ENCODE results near the gene NADK. TPM values are rescaled to one million over a fixed set of nuclear protein-coding genes. Genes with fewer than 3 reads are reported as not detected.

Gene NADK
- total RNA-seq, 1 experiment from 2014 or later, result 92.2 TPM

- no peaks in the 10 kb centered on the region for H3K4me1 Mint-ChIP-seq (ENCODE audit: low read depth, unreplicated experiment)
- H3K27me3 Mint-ChIP-seq (ENCODE audit: unreplicated experiment), result no peaks in the 10 kb centered on the region
- BruUV-seq (replicated peaks), result no TSS peak
- CTCF ChIA-PET, result no interaction called here
- H3K9me3 Mint-ChIP-seq (ENCODE audit: low read depth, unreplicated experiment), result no peaks in the 10 kb centered on the region
- no peak for DNase-seq
- no peak for TF ChIP-seq CTCF (IDR thresholded peaks at IDR 0.05; ENCODE audit: unreplicated experiment)
- no peak overlapping the region for H3K27ac Mint-ChIP-seq (ENCODE audit: unreplicated experiment)
- peaks cover 55% of the 10 kb centered on the region for H3K36me3 Mint-ChIP-seq (ENCODE audit: insufficient read depth, unreplicated experiment)
- intact Hi-C loops (cut with micrococcal nuclease; ENCODE audit: unreplicated experiment), result no loop called here
- no peak overlapping the region for H3K4me3 Mint-ChIP-seq (ENCODE audit: low read depth, unreplicated experiment)
Observed at GRCh38 chr1:1794999-1795398, 16.7 kb upstream of the NADK start.

DNA sequence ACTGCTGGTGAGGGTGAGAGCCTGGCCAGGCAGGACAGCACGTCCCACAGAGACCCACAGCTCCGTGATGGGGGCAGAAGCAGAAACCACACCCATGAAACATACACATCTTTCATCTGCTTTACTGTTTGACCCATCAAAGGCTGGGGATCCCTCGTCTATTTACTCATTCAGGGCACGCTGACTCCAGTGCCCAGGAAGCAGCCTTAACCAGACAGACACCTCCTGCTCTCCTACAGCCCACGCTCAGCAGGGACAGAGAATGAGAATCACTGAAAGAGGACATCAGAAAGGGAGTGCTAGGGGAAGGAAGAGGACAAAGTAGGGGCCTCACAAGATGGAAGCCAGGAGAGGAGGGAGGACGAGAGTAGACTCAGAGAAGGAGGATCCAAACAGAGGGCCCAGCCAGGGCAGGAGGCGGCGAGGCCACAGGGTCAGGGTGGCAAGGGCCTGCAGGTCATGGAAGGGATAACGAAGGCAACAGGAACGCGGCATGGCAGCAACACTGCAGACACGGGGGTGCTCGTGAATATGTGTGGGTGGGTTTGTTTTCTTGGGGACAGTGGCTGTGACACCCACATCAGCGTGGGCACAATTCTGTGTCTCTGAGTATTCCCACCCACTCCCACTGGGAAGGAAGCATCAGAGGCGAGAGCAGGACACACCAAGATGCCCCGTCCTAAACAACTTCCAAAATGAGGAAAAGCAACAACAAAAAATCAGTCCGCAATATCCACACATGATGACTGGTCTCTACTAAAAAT is 15.4 kb upstream of the NADK start:
- peaks cover 61% of the 10 kb centered on the region for H3K36me3 Mint-ChIP-seq (ENCODE audit: insufficient read depth, unreplicated experiment)
- no peak overlapping the region for H3K27ac Mint-ChIP-seq (ENCODE audit: unreplicated experiment)
- TF ChIP-seq CTCF (IDR thresholded peaks at IDR 0.05; ENCODE audit: unreplicated experiment), result no peak
- intact Hi-C loops (cut with micrococcal nuclease; ENCODE audit: unreplicated experiment), result no loop called here
- no peaks in the 10 kb centered on the region for H3K9me3 Mint-ChIP-seq (ENCODE audit: low read depth, unreplicated experiment)
- H3K4me3 Mint-ChIP-seq (ENCODE audit: low read depth, unreplicated experiment), result no peak overlapping the region
- H3K27me3 Mint-ChIP-seq (ENCODE audit: unreplicated experiment), result no peaks in the 10 kb centered on the region
- H3K4me1 Mint-ChIP-seq (ENCODE audit: low read depth, unreplicated experiment), result no peaks in the 10 kb centered on the region
- CTCF ChIA-PET, result no interaction called here
- BruUV-seq (replicated peaks), result no TSS peak
- DNase-seq, result no peak

DNA sequence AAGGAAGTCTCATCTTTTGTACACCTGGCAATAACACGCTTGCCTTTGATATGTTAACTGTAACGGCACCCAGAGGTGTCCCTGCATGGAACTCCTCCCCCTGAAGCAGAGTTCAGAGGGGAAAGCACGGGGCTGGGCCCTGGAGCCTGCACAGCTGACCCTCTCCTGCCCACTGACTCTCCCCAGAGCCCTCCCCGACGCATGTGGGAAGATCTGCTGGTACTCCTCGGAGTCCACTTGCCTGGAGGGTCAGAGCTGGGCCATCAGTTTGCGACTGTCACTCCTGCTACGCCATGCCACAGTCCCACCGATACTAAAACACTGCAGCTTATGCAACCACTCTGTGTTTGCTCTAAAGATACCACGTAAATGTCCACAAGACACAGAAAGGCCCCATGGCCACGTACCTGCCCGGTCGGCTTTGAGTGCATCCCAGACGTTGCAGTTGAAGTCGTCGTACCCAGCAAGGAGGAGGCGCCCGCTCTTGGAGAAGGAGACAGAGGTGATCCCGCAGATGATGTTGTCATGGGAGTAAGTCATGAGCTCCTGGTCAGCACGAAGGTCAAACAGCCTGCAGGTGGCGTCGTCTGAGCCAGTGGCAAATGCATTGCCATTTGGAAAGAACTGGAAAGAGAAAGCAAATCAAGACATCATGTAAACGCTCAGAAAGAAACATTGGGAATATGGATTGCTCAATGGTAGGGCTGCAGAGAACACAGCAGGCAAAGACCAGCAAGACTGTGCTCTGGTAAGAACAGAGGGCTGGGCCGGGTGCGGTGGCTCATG is 10.6 kb upstream of the NADK start:
- CTCF ChIA-PET, result interaction anchor here (0.6 kb wide), 1 partner anchor 19 kb away, joined by 5 read pairs; no protein-coding TSS in a partner anchor
- no peak overlapping the region for H3K27ac Mint-ChIP-seq (ENCODE audit: unreplicated experiment)
- DNase-seq, result peak; percentile 12
- H3K4me1 Mint-ChIP-seq (ENCODE audit: low read depth, unreplicated experiment), result no peaks in the 10 kb centered on the region
- no peak overlapping the region for H3K4me3 Mint-ChIP-seq (ENCODE audit: low read depth, unreplicated experiment)
- no peaks in the 10 kb centered on the region for H3K9me3 Mint-ChIP-seq (ENCODE audit: low read depth, unreplicated experiment)
- BruUV-seq (replicated peaks), result no TSS peak
- intact Hi-C loops (cut with micrococcal nuclease; ENCODE audit: unreplicated experiment), result loop anchor here (10.0 kb wide), 1 partner anchor 116 kb away; no protein-coding TSS in a partner anchor
- H3K27me3 Mint-ChIP-seq (ENCODE audit: unreplicated experiment), result no peaks in the 10 kb centered on the region
- H3K36me3 Mint-ChIP-seq (ENCODE audit: insufficient read depth, unreplicated experiment), result peaks cover 73% of the 10 kb centered on the region
- no peak for TF ChIP-seq CTCF (IDR thresholded peaks at IDR 0.05; ENCODE audit: unreplicated experiment)

- Mint-ChIP-seq H3K4me1 (ENCODE audit: low read depth, unreplicated experiment) (peaks cover 4% of the 10 kb centered on the region), H3K36me3 (ENCODE audit: insufficient read depth, unreplicated experiment) (peaks cover 71% of the 10 kb centered on the region), H3K27me3 (ENCODE audit: unreplicated experiment) (no peaks in the 10 kb centered on the region), H3K27ac (ENCODE audit: unreplicated experiment) (no peak overlapping the region), H3K9me3 (ENCODE audit: low read depth, unreplicated experiment) (no peaks in the 10 kb centered on the region), H3K4me3 (ENCODE audit: low read depth, unreplicated experiment) (no peak overlapping the region)
- TF ChIP-seq CTCF (IDR thresholded peaks at IDR 0.05; ENCODE audit: unreplicated experiment), result no peak
- CTCF ChIA-PET, result no interaction called here
- no peak for DNase-seq
- BruUV-seq (replicated peaks), result no TSS peak
- intact Hi-C loops (cut with micrococcal nuclease; ENCODE audit: unreplicated experiment), result loop anchor here (10.0 kb wide), 1 partner anchor 117 kb away; no protein-coding TSS in a partner anchor
Observed at GRCh38 chr1:1788136-1788535, 9.9 kb upstream of the NADK start.

Measured in Calu3 (cell line).